Left ventricle myocardium inferior (tissue), 1 donor: Measurements from ENCODE around the gene MUS81. TPM values are rescaled to one million over a fixed set of nuclear protein-coding genes. Genes with fewer than 3 reads are reported as not detected.
"Not testable (repeated sequence)": the region's sequence is repeated elsewhere in the genome, so short reads cannot be mapped to it uniquely, and the experiment has no call there.

Experiments used
- DNase-seq: peaks from one replicate; pipeline ENCODE4 v3.0.0-alpha.2; 2020
- H3K27ac ChIP-seq: fragments of 200-600 bp; replicated peaks from 2 replicates; pipeline ENCODE4 v1.8.0; 2021
- H3K27me3 ChIP-seq: fragments of 200-600 bp; 2 replicates; pipeline ENCODE4 v1.8.0; 2021; ENCODE audit warnings: low read depth
- H3K36me3 ChIP-seq: fragments of 200-600 bp; 2 replicates; pipeline ENCODE4 v1.8.0; 2021
- H3K4me1 ChIP-seq: fragments of 200-600 bp; 2 replicates; pipeline ENCODE4 v1.8.0; 2021
- H3K4me3 ChIP-seq: fragments of 200-600 bp; 2 replicates; pipeline ENCODE4 v1.8.0; 2021; ENCODE audit warnings: mild to moderate bottlenecking, moderate library complexity
- H3K9me3 ChIP-seq: fragments of 200-600 bp; replicated peaks from 2 replicates; pipeline ENCODE4 v1.8.0; 2021
- CTCF ChIP-seq: fragments of 200-600 bp; IDR thresholded peaks from 2 replicates; pipeline ENCODE4 v1.8.0; 2021; ENCODE audit warnings: antibody characterized with exemption, mild to moderate bottlenecking, borderline replicate concordance
- intact Hi-C: fragments of 100-400 bp; cut with micrococcal nuclease; formaldehyde crosslinking; loops from one replicate; pipeline ENCODE4 v1.11.0; 2022
- total RNA-seq: library from RNA; stranded (reverse); fragmentation: NEBNext Ultra II Directional; extraction: Animal tissue kit (Norgen Biotek cat#: 25700); gene quantifications from one replicate; pipeline ENCODE4 v1.2.1, GENCODE V29; 2021
- donor health status: DM: no; HTN: yes; CAD: no; lungs with severe emphysema.

The MUS81 gene
- total RNA-seq, 1 donor from 2014 or later = 31.5 TPM

- intact Hi-C loops = no loop called here
- no peaks in the 10 kb centered on the region for H3K9me3 ChIP-seq
- H3K4me1 ChIP-seq = no peaks in the 10 kb centered on the region
- no peak overlapping the region for H3K27ac ChIP-seq
- H3K36me3 ChIP-seq = no peaks in the 10 kb centered on the region
- H3K4me3 ChIP-seq = no peak overlapping the region
- no peaks in the 10 kb centered on the region for H3K27me3 ChIP-seq
- no peak for DNase-seq
- TF ChIP-seq CTCF = no peak
Observed at GRCh38 chr11:65843811-65844210, 16.4 kb upstream of the MUS81 start.

DNA sequence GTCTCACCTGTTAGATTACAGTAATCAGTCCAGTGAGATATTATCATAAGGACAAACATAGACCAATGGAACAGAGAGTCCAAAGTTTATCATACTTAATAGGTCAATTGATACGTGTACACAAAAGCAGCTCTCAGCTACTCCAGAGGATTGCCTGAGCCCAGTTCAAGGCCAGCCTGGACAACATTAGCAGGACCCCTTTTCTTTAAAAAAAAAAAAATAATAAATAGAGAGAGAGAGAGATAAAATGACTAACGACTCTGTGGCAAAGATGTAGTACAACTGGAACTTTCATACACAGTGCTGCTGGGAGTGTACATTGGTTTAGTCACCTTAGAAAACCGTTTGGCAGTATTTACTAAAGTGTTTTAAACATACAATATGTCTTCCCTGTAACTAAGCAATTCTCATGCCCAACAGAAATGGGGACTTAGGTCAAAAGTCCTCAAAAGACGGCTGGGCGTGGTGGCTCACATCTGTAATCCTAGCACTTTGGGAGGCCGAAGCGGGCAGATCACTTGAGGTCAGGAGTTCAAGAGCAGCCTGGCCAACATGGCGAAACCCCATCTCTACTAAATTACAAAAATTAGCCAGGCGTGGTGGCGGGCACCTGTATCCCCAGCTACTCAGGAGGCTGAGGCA, 15.9 kb upstream of the MUS81 start:
- Histone ChIP-seq H3K36me3 (no peaks in the 10 kb centered on the region), H3K27me3 (no peaks in the 10 kb centered on the region), H3K4me1 (no peaks in the 10 kb centered on the region), H3K9me3 (no peaks in the 10 kb centered on the region), H3K4me3 (no peak overlapping the region), H3K27ac (no peak overlapping the region)
- intact Hi-C loops = no loop called here
- DNase-seq = no peak
- no peak for TF ChIP-seq CTCF

DNA sequence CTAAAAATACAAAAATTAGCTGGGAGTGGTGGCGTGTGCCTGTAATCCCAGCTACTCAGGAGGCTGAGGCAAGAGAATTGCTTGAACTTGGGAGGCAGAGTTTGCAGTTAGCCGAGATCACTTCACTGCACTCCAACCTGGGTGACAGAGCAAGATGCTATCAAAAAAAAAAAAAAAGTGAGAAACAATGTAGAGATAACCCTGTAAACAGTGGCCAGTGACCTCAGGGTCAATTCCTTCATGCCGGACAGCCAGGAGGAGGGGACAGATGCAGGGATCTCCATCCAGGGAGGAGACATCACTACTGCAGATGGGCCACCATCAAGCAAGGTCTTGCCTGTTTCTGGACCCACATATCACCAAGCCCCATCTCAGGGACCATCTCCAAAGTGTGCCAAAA, 12.5 kb upstream of the MUS81 start:
- intact Hi-C loops = no loop called here
- no peak for TF ChIP-seq CTCF
- peaks cover 23% of the 10 kb centered on the region for H3K36me3 ChIP-seq
- no peak overlapping the region for H3K27ac ChIP-seq
- H3K27me3 ChIP-seq = no peaks in the 10 kb centered on the region
- no peak for DNase-seq
- peaks cover 9% of the 10 kb centered on the region for H3K9me3 ChIP-seq
- no peaks in the 10 kb centered on the region for H3K4me1 ChIP-seq
- no peak overlapping the region for H3K4me3 ChIP-seq

DNA sequence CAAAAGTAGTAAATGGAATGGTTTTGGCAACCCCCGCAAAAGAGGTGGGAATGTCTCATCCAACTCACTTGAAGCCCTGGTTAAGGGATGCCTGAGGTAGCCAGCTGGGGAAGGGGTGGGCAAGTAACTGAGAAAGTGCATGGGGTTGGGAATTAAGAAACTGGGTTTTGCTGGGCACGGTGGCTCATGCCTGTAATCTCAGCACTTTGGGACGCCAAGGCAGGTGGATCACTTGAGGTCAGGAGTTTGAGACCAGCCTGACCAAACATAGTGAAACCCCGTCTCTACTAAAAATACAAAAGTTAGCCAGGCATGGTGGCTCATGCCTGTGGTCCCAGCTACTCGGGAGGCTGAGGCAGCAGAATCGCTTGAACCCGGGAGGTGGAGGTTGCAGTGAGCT, 11.5 kb upstream of the MUS81 start:
- intact Hi-C loops, DNase-seq, H3K9me3 ChIP-seq, H3K4me3 ChIP-seq, H3K27me3 ChIP-seq, H3K27ac ChIP-seq, H3K4me1 ChIP-seq: not testable (repeated sequence)
- H3K36me3 ChIP-seq = peaks cover 33% of the 10 kb centered on the region

DNA sequence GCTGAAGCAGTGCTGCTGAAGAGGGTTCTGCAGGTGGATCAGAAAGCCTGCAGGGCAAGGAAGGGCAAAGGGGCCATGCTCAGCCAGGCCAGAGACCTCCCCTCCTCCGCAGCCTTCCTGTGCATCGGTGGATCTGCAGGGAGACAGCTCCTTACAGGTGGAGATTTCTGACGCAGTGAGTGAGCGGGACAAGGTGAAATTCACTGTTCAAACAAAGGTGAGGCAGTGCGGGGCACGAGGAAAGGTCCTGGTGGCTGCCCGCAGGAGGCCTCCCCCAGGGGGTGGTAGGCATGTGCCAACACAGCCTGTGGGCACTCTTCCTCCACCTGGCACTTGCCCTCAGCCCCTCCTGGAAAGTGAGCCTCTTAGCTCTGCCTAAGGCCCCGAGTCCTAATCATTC, 10.9 kb upstream of the MUS81 start:
- no peak overlapping the region for H3K4me3 ChIP-seq
- H3K27me3 ChIP-seq = no peaks in the 10 kb centered on the region
- intact Hi-C loops = no loop called here
- DNase-seq = no peak
- H3K9me3 ChIP-seq = peaks cover 9% of the 10 kb centered on the region
- H3K4me1 ChIP-seq = peaks cover 9% of the 10 kb centered on the region
- peaks cover 40% of the 10 kb centered on the region for H3K36me3 ChIP-seq
- TF ChIP-seq CTCF = no peak
- H3K27ac ChIP-seq = no peak overlapping the region

DNA sequence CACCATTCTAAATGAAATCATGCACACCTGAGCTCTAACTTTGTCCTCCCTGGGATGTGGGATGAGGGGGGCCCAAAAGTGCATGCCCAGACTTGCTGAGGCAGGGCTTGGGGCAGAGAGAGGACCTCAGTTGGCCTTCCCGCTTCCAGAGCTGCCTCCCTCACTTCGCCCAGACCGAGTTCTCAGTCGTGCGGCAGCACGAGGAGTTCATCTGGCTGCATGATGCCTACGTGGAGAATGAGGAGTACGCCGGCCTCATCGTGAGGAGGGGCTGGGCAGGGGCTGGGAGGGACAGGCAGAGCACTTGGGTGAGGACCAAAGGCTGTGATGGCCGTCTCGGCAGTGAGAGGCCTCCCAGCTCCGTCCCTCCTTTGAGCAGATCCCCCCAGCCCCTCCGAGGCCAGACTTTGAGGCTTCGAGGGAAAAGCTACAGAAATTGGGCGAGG, 10.4 kb upstream of the MUS81 start:
- H3K4me3 ChIP-seq = no peak overlapping the region
- peaks cover 9% of the 10 kb centered on the region for H3K9me3 ChIP-seq
- intact Hi-C loops = no loop called here
- peaks cover 13% of the 10 kb centered on the region for H3K4me1 ChIP-seq
- DNase-seq = no peak
- peaks cover 44% of the 10 kb centered on the region for H3K36me3 ChIP-seq
- H3K27me3 ChIP-seq = no peaks in the 10 kb centered on the region
- H3K27ac ChIP-seq = no peak overlapping the region
- no peak for TF ChIP-seq CTCF
